HG02571 (cell line): ENCODE results near the gene ATP6V1C2.
"Not testable (repeated sequence)": the region's sequence is repeated elsewhere in the genome, so short reads cannot be mapped to it uniquely, and the experiment has no call there.

ENCODE experiments used
- ATAC-seq: cut with Tn5 transposase; IDR thresholded peaks from one replicate; pipeline ENCODE4 v1.9.1; 2021; ENCODE audit warnings: mild to moderate bottlenecking, moderate library complexity; ENCODE audit not compliant: unreplicated experiment

Gene ATP6V1C2

GRCh38 chr2:10783421-10783820 is 62.0 kb downstream of the ATP6V1C2 start:
- no peak for ATAC-seq

GRCh38 chr2:10784719-10785118 is 63.3 kb downstream of the ATP6V1C2 start:
- ATAC-seq = no peak

GRCh38 chr2:10785260-10785659 is 63.8 kb downstream of the ATP6V1C2 start:
- no peak for ATAC-seq

GRCh38 chr2:10786240-10786982 is 65.0 kb downstream of the ATP6V1C2 start:
- ATAC-seq = no peak

GRCh38 chr2:10787176-10787968 is 65.9 kb downstream of the ATP6V1C2 start:
- ATAC-seq = no peak

- ATAC-seq = no peak
These were observed 67.4 kb downstream of the ATP6V1C2 start for GRCh38 chr2:10788855-10789254.

GRCh38 chr2:10790228-10790973 is 69.0 kb downstream of the ATP6V1C2 start:
- peak; percentile 86 for ATAC-seq

- ATAC-seq = peak; percentile 56
These were observed 70.7 kb downstream of the ATP6V1C2 start for GRCh38 chr2:10792001-10792634.

- ATAC-seq = no peak
These were observed 71.4 kb downstream of the ATP6V1C2 start for GRCh38 chr2:10792660-10793400.

- ATAC-seq = no peak
These were observed 72.4 kb downstream of the ATP6V1C2 start for GRCh38 chr2:10793816-10794215.

GRCh38 chr2:10794876-10795275 is 73.4 kb downstream of the ATP6V1C2 start:
- ATAC-seq = no peak

- ATAC-seq = no peak
These were observed 74.1 kb downstream of the ATP6V1C2 start for GRCh38 chr2:10795508-10796046.

GRCh38 chr2:10796703-10797102 is 75.3 kb downstream of the ATP6V1C2 start:
- ATAC-seq = no peak

- no peak for ATAC-seq
These were observed 77.4 kb downstream of the ATP6V1C2 start for GRCh38 chr2:10798783-10799182.

- no peak for ATAC-seq
These were observed 78.7 kb downstream of the ATP6V1C2 start for GRCh38 chr2:10800163-10800562.

- ATAC-seq = no peak
These were observed 81.2 kb downstream of the ATP6V1C2 start for GRCh38 chr2:10802657-10803056.

- ATAC-seq = not testable (repeated sequence)
These were observed 84.6 kb downstream of the ATP6V1C2 start for GRCh38 chr2:10805990-10806389.

GRCh38 chr2:10806543-10806942 is 85.1 kb downstream of the ATP6V1C2 start:
- ATAC-seq = no peak

- peak; percentile 27 for ATAC-seq
These were observed 89.1 kb downstream of the ATP6V1C2 start for GRCh38 chr2:10810202-10811161.
